ENCODE data around the gene DIP2B.

DNA sequence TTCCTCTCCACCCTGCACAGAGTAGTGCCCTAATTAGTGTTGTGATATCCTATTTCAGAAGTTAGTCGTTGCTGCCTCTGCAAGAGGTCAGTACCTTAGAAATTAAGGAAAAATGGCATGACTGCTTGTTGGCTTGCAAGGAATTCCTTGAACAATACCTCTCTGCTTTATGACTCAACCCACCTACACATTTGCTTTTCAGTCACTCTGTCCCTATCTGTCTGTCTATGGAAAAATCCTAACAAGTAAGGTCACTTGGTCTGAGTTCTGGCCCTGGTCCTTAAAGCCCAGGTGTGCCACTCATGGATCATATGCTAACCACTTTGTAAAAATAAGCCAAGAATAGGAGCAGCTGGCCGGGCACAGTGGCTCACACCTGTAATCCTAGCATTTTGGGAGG lies 142.7 kb downstream of the DIP2B start:
- no peak for TF ChIP-seq CTCF (IDR thresholded peaks at IDR 0.05)
- TF ChIP-seq POLR2A (IDR thresholded peaks at IDR 0.05), result no peak
